ENCODE results near the gene HOXA10.

Gene HOXA10

GRCh38 chr7:27165996-27166530, 8.1 kb downstream of the HOXA10 start:
- no peak for DNase-seq (ENCODE audit: low read depth)

GRCh38 chr7:27165089-27165995, 8.8 kb downstream of the HOXA10 start, which contains the start of gene HOXA9:
HOXA9 (minus strand) TSS chr7:27165537; CDS start chr7:27165457, 80 bp downstream.
- no peak for DNase-seq (ENCODE audit: low read depth)

GRCh38 chr7:27164367-27165088, 9.6 kb downstream of the HOXA10 start:
- DNase-seq (ENCODE audit: low read depth): no peak

GRCh38 chr7:27164045-27164366, 10.1 kb downstream of the HOXA10 start:
- no peak for DNase-seq (ENCODE audit: low read depth)

- no peak for DNase-seq (ENCODE audit: low read depth)
Observed at GRCh38 chr7:27163288-27164044, 10.7 kb downstream of the HOXA10 start.

GRCh38 chr7:27162561-27163287, 11.4 kb downstream of the HOXA10 start:
- no peak for DNase-seq (ENCODE audit: low read depth)

GRCh38 chr7:27161721-27162560, 12.2 kb downstream of the HOXA10 start:
- no peak for DNase-seq (ENCODE audit: low read depth)

- DNase-seq (ENCODE audit: low read depth): no peak
Observed at GRCh38 chr7:27161214-27161720, 12.9 kb downstream of the HOXA10 start.

- DNase-seq (ENCODE audit: low read depth): no peak
Observed at GRCh38 chr7:27160546-27161213, 13.4 kb downstream of the HOXA10 start.

GRCh38 chr7:27160145-27160545, 14.0 kb downstream of the HOXA10 start:
- DNase-seq (ENCODE audit: low read depth): no peak

GRCh38 chr7:27159266-27160144, 14.6 kb downstream of the HOXA10 start:
- no peak for DNase-seq (ENCODE audit: low read depth)

GRCh38 chr7:27158436-27159265, 15.5 kb downstream of the HOXA10 start:
- no peak for DNase-seq (ENCODE audit: low read depth)

- DNase-seq (ENCODE audit: low read depth): no peak
Observed at GRCh38 chr7:27157702-27158431, 16.3 kb downstream of the HOXA10 start.

GRCh38 chr7:27156916-27157701, 17.0 kb downstream of the HOXA10 start:
- no peak for DNase-seq (ENCODE audit: low read depth)

- no peak for DNase-seq (ENCODE audit: low read depth)
Observed at GRCh38 chr7:27156508-27156898, 17.6 kb downstream of the HOXA10 start, which contains the start of gene HOXA7. HOXA7 (minus strand) TSS chr7:27156675; CDS start chr7:27156545, 130 bp downstream.

GRCh38 chr7:27155816-27156507, 18.2 kb downstream of the HOXA10 start:
- DNase-seq (ENCODE audit: low read depth): no peak
